ENCODE results near the gene DSC3.

The DSC3 gene

GRCh38 chr18:30969670-30970170 lies 72.8 kb downstream of the DSC3 start:
- DNase-seq, result no peak

- DNase-seq, result no peak
Observed at GRCh38 chr18:30967701-30968100, 74.8 kb downstream of the DSC3 start.

GRCh38 chr18:30965237-30965636 lies 77.3 kb downstream of the DSC3 start:
- no peak for DNase-seq

GRCh38 chr18:30960661-30961060 lies 81.9 kb downstream of the DSC3 start:
- no peak for DNase-seq

GRCh38 chr18:30957066-30957465 lies 85.5 kb downstream of the DSC3 start:
- no peak for DNase-seq

- DNase-seq, result no peak
Observed at GRCh38 chr18:30954262-30954661, 88.3 kb downstream of the DSC3 start.

GRCh38 chr18:30945761-30946160 lies 96.8 kb downstream of the DSC3 start:
- DNase-seq, result no peak

- no peak for DNase-seq
Observed at GRCh38 chr18:30944773-30945417, 97.6 kb downstream of the DSC3 start.

- DNase-seq, result no peak
Observed at GRCh38 chr18:30940952-30941539, 101.5 kb downstream of the DSC3 start.
